ENCODE data around the gene RAP1GDS1. TPM values are rescaled to one million over a fixed set of nuclear protein-coding genes. Genes with fewer than 3 reads are reported as not detected.

Gene RAP1GDS1
- total and polyA plus RNA-seq, 2 of the 13 experiments (the other 11 are each of a cell fraction or from before 2014, with no cell fraction given): 19.3 to 42.5 TPM

DNA sequence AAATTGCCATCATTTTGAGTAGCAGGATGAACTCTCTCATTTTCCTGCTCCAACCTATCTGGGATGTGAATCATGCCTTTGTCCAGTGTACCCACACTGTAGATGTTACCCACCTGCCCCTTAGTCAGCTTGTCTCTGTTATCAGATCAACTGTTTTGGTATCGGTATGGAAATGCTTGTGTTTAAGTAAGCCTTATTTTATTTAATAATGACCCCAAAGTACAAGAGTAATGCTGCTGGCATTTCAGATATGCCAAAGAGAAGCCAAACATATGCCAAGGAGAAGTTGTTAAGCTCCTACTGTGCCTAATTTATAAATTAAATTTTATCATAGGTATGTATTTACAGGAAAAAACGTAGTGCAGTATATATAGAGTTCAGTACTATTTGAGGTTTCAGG is 18.6 kb upstream of the RAP1GDS1 start (continued):
- TF ChIP-seq HDAC2 (CRISPR knock-in tag; IDR thresholded peaks at IDR 0.05) (no peak), ZNF30 (CRISPR knock-in tag; IDR thresholded peaks at IDR 0.05) (no peak), ZNF7 (CRISPR knock-in tag; IDR thresholded peaks at IDR 0.05) (no peak), ZNF382 (CRISPR knock-in tag; IDR thresholded peaks at IDR 0.05; ENCODE audit: borderline replicate concordance) (no peak), PPARG (CRISPR knock-in tag; conservative IDR thresholded peaks at IDR 0.05) (no peak)
- TF ChIP-seq, protein P1, sequence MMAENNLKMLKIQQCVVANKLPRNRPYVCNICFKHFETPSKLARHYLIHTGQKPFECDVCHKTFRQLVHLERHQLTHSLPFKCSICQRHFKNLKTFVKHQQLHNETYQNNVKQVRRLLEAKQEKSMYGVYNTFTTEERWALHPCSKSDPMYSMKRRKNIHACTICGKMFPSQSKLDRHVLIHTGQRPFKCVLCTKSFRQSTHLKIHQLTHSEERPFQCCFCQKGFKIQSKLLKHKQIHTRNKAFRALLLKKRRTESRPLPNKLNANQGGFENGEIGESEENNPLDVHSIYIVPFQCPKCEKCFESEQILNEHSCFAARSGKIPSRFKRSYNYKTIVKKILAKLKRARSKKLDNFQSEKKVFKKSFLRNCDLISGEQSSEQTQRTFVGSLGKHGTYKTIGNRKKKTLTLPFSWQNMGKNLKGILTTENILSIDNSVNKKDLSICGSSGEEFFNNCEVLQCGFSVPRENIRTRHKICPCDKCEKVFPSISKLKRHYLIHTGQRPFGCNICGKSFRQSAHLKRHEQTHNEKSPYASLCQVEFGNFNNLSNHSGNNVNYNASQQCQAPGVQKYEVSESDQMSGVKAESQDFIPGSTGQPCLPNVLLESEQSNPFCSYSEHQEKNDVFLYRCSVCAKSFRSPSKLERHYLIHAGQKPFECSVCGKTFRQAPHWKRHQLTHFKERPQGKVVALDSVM (CRISPR knock-in tag; IDR thresholded peaks at IDR 0.05): no peak
- TF ChIP-seq, protein P2, sequence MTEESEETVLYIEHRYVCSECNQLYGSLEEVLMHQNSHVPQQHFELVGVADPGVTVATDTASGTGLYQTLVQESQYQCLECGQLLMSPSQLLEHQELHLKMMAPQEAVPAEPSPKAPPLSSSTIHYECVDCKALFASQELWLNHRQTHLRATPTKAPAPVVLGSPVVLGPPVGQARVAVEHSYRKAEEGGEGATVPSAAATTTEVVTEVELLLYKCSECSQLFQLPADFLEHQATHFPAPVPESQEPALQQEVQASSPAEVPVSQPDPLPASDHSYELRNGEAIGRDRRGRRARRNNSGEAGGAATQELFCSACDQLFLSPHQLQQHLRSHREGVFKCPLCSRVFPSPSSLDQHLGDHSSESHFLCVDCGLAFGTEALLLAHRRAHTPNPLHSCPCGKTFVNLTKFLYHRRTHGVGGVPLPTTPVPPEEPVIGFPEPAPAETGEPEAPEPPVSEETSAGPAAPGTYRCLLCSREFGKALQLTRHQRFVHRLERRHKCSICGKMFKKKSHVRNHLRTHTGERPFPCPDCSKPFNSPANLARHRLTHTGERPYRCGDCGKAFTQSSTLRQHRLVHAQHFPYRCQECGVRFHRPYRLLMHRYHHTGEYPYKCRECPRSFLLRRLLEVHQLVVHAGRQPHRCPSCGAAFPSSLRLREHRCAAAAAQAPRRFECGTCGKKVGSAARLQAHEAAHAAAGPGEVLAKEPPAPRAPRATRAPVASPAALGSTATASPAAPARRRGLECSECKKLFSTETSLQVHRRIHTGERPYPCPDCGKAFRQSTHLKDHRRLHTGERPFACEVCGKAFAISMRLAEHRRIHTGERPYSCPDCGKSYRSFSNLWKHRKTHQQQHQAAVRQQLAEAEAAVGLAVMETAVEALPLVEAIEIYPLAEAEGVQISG (CRISPR knock-in tag; IDR thresholded peaks at IDR 0.05): no peak
- TF ChIP-seq, protein P3, sequence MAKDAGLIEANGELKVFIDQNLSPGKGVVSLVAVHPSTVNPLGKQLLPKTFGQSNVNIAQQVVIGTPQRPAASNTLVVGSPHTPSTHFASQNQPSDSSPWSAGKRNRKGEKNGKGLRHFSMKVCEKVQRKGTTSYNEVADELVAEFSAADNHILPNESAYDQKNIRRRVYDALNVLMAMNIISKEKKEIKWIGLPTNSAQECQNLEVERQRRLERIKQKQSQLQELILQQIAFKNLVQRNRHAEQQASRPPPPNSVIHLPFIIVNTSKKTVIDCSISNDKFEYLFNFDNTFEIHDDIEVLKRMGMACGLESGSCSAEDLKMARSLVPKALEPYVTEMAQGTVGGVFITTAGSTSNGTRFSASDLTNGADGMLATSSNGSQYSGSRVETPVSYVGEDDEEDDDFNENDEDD (CRISPR knock-in tag; IDR thresholded peaks at IDR 0.05; ENCODE audit: borderline replicate concordance): no peak

All from HepG2 (cell line).